Left lung (tissue), 10 donors: Measurements from ENCODE around the gene PRL. TPM values are rescaled to one million over a fixed set of nuclear protein-coding genes. Genes with fewer than 3 reads are reported as not detected.

Experiments used
- ATAC-seq: fragments of 200-7000 bp; cut with Tn5 transposase; one replicate; pipeline ENCODE4 v1.9.1; 2020; ENCODE audit warnings: moderate library complexity
- DNase-seq, 4 donors: peaks; one replicate each; pipeline ENCODE4 v3.0.0-alpha.2; 2013 to 2020
- H3K27ac ChIP-seq, 2 donors: fragments of 200-600 bp; sonication (generic) in 1 of 2; one replicate each; pipeline versions ENCODE4 v1.5.0 to v1.8.0; 2020 to 2021
- H3K27me3 ChIP-seq, 2 donors: fragments of 200-600 bp; sonication (generic) in 1 of 2; one replicate each; pipeline versions ENCODE4 v1.5.0 to v1.8.0; 2020 to 2021
- H3K36me3 ChIP-seq, 2 donors: fragments of 200-600 bp; sonication (generic) in 1 of 2; one replicate each; pipeline versions ENCODE4 v1.5.0 to v1.8.0; 2020 to 2021
- H3K4me1 ChIP-seq, 2 donors: fragments of 200-600 bp; one replicate each; pipeline ENCODE4 v1.8.0; 2021
- H3K4me3 ChIP-seq, 2 donors: fragments of 200-600 bp; sonication (generic) in 1 of 2; one replicate each; pipeline versions ENCODE4 v1.5.0 to v1.8.0; 2020 to 2021; ENCODE audit warnings: mild to moderate bottlenecking in 1 of 2
- H3K9me3 ChIP-seq, 2 donors: fragments of 200-600 bp; sonication (generic) in 1 of 2; one replicate each; pipeline versions ENCODE4 v1.5.0 to v1.8.0; 2020 to 2021
- CTCF ChIP-seq, 2 donors: fragments of 200-600 bp; sonication (generic) in 1 of 2; IDR thresholded peaks; one replicate each; pipeline versions ENCODE4 v1.5.0 to v1.8.0; 2021; ENCODE audit warnings: antibody characterized with exemption in 2 of 2
- intact Hi-C, 2 donors: fragments of 100-400 bp; cut with DNase I; formaldehyde crosslinking; loops; one replicate each; pipeline versions ENCODE4 v1.11.2 to v1.14.2; 2022
- polyA plus RNA-seq, 6 donors: library from polyadenylated mRNA; unstranded; fragments of 120-200 nt; gene quantifications; one replicate each; pipeline ENCODE4 v1.2.1, GENCODE V29; 2013; ENCODE audit not compliant: insufficient read length in 6 of 6
- total RNA-seq, 2 donors: library from RNA; stranded (reverse); fragmentation: NEBNext Ultra II Directional; extraction: Animal tissue kit (Norgen Biotek cat#: 25700); gene quantifications; one replicate each; pipeline ENCODE4 v1.2.1, GENCODE V29; 2021
- donor health status: DM: no; HTN: yes; CAD: no.
- donor health status: DM: no; HTN: no; CAD: no.

Gene PRL
- total and polyA plus RNA-seq, 8 donors = 0.39 TPM; not detected in 7

DNA sequence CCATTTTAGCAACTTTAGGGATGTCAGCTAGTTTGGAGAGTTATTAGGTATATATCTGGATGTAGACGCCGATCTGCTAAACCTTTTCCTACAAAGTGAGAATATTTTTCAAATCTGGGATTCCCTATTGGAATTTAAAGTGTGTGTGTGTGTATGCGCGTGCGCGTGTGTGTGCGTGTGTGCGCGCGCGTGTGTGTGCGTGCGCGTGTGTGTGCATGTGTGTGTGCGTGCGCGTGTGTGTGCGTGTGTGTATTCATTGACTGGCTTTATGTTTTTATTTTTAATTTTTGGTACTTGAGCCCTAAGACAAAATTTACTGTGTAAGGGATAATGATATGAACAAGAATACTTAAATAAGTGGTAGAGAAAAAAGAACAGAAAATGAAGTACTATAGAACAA lies 8.1 kb downstream of the PRL start:
- Histone ChIP-seq H3K27me3 (no peaks in the 10 kb centered on the region), H3K4me3 (no peak overlapping the region), H3K27ac (no peak overlapping the region), H3K4me1 (no peaks in the 10 kb centered on the region), H3K9me3 (no peaks in the 10 kb centered on the region), H3K36me3 (no peaks in the 10 kb centered on the region)
- DNase-seq (peak in 1 of 4 donors; percentile 39), ATAC-seq (no peak)
- intact Hi-C loops = no loop called here
- no peak for TF ChIP-seq CTCF (IDR thresholded peaks at IDR 0.05)

DNA sequence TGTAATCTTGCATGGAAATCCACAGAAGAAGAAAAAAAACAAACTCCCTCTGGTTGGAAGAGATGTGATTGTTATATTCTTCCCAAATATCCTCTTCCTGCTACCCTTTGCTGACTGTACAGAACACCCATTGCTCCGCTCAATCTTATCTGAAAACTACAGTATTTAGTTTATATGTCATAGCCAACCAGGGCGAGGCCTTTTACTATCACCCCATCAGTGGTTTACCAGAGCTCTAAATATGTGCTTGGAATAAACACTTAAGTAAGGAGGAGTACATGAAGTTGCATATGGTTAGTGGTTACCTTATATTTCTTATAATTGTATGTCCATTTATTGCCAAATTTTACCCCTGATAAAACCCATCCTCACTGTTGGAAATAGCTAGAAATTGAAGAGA lies 12.2 kb downstream of the PRL start:
- ATAC-seq = no peak
- Histone ChIP-seq H3K4me1 (no peaks in the 10 kb centered on the region), H3K36me3 (no peaks in the 10 kb centered on the region), H3K4me3 (no peak overlapping the region), H3K27ac (no peak overlapping the region), H3K9me3 (no peaks in the 10 kb centered on the region), H3K27me3 (no peaks in the 10 kb centered on the region)
- no peak for DNase-seq
- intact Hi-C loops = no loop called here
- no peak for TF ChIP-seq CTCF (IDR thresholded peaks at IDR 0.05)

- Histone ChIP-seq H3K36me3 (no peaks in the 10 kb centered on the region), H3K4me3 (no peak overlapping the region), H3K27me3 (no peaks in the 10 kb centered on the region), H3K4me1 (no peaks in the 10 kb centered on the region), H3K9me3 (no peaks in the 10 kb centered on the region), H3K27ac (no peak overlapping the region)
- intact Hi-C loops = no loop called here
- no peak for DNase-seq
- no peak for TF ChIP-seq CTCF (IDR thresholded peaks at IDR 0.05)
- no peak for ATAC-seq
Measured at GRCh38 chr6:22281341-22282085, 15.3 kb downstream of the PRL start.

- DNase-seq (no peak), ATAC-seq (no peak)
- no peak overlapping the region for H3K27ac ChIP-seq
- no peaks in the 10 kb centered on the region for H3K27me3 ChIP-seq
- H3K9me3 ChIP-seq = no peaks in the 10 kb centered on the region
- H3K4me1 ChIP-seq = no peaks in the 10 kb centered on the region
- no peaks in the 10 kb centered on the region for H3K36me3 ChIP-seq
- no peak overlapping the region for H3K4me3 ChIP-seq
- intact Hi-C loops = no loop called here
- no peak for TF ChIP-seq CTCF (IDR thresholded peaks at IDR 0.05)
Measured at GRCh38 chr6:22279427-22279826, 17.4 kb downstream of the PRL start.

DNA sequence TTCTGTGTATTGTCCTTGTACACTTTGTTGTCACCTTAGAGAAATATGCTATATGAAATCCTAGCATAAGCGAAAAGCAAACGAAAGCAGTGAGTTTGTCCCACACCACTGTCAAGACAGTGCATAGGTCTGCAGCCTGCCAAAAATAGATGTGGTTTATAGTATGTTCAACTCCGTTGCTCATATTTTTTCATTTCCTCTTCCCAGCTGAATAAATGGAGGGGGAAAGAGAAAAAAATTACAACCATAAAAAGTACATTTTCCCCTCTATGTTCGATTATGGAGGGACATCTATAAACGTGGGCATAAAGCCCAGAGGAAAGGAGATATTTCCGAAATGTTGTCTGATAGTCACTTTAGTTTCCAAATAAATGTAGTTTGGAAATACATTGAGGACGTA lies 25.8 kb downstream of the PRL start:
- Histone ChIP-seq H3K36me3 (no peaks in the 10 kb centered on the region), H3K27ac (no peak overlapping the region), H3K4me3 (no peak overlapping the region), H3K9me3 (no peaks in the 10 kb centered on the region), H3K4me1 (no peaks in the 10 kb centered on the region), H3K27me3 (no peaks in the 10 kb centered on the region)
- intact Hi-C loops = no loop called here
- DNase-seq (no peak), ATAC-seq (no peak)
- no peak for TF ChIP-seq CTCF (IDR thresholded peaks at IDR 0.05)
